CD14-positive monocyte (primary cell): Measurements from ENCODE around the gene RMDN3. TPM values are rescaled to one million over a fixed set of nuclear protein-coding genes. Genes with fewer than 3 reads are reported as not detected.

Experiments
- DNase-seq, 3 donors: peaks; one replicate each; pipeline ENCODE4 v3.0.0-alpha.2; 2011 to 2022
- H2AFZ ChIP-seq: 2 replicates; pipeline ENCODE4 v1.6.0; 2012; ENCODE audit warnings: mild to moderate bottlenecking, low read depth, low read length, inconsistent platforms; ENCODE audit not compliant: insufficient read depth, poor library complexity, severe bottlenecking
- H3K27ac ChIP-seq, 2 donors: 1 replicate in 1 of 2; 2 replicates in 1 of 2; pipeline ENCODE4 v1.5.1; 2012 to 2013; ENCODE audit warnings: low read length in 2 of 2, control low read depth in 1 of 2, inconsistent platforms in 1 of 2, low read depth in 1 of 2, mild to moderate bottlenecking in 1 of 2
- H3K27me3 ChIP-seq, 2 donors: one replicate each; pipeline versions ENCODE4 v1.6.0 to v1.6.1; 2011 to 2013; ENCODE audit warnings: low read length in 2 of 2; ENCODE audit not compliant: control insufficient read depth in 2 of 2, insufficient read depth in 2 of 2
- H3K36me3 ChIP-seq, 2 donors: replicated peaks in 1 of 2; 1 replicate in 1 of 2; 2 replicates in 1 of 2; pipeline versions ENCODE4 v1.5.1 to v1.6.1; 2012 to 2013; ENCODE audit warnings: low read length in 2 of 2, control low read depth in 1 of 2, inconsistent platforms in 1 of 2, mild to moderate bottlenecking in 1 of 2; ENCODE audit not compliant: insufficient read depth in 2 of 2, control insufficient read depth in 1 of 2
- H3K4me1 ChIP-seq, 2 donors: 1 replicate in 1 of 2; 2 replicates in 1 of 2; pipeline versions ENCODE4 v1.5.1 to v1.6.1; 2012 to 2013; ENCODE audit warnings: low read length in 2 of 2, control low read depth in 1 of 2, inconsistent platforms in 1 of 2, mild to moderate bottlenecking in 1 of 2, moderate library complexity in 1 of 2; ENCODE audit not compliant: insufficient read depth in 2 of 2, control insufficient read depth in 1 of 2
- H3K4me2 ChIP-seq: replicated peaks from 2 replicates; pipeline ENCODE3; 2012; ENCODE audit warnings: low read length, moderate library complexity, mild to moderate bottlenecking; ENCODE audit not compliant: poor library complexity, severe bottlenecking; ENCODE audit errors: extremely low read depth
- H3K4me3 ChIP-seq, 3 experiments: fragments of 200-600 bp in 1 of 3; sonication (generic) in 1 of 3; replicated peaks in 1 of 3; 1 replicate in 2 of 3; 2 replicates in 1 of 3; pipeline ENCODE4 v1.5.1; 2011 to 2013; ENCODE audit warnings: low read length in 3 of 3, mild to moderate bottlenecking in 3 of 3, control low read depth in 2 of 3, low read depth in 2 of 3, inconsistent platforms in 1 of 3, moderate library complexity in 1 of 3
- H3K79me2 ChIP-seq: 2 replicates; pipeline ENCODE4 v1.6.0; 2012; ENCODE audit warnings: mild to moderate bottlenecking, control low read depth, inconsistent platforms, low read length, moderate library complexity; ENCODE audit not compliant: insufficient read depth
- H3K9ac ChIP-seq: 2 replicates; pipeline ENCODE4 v1.6.0; 2017; ENCODE audit warnings: low read length, mild to moderate bottlenecking; ENCODE audit not compliant: insufficient read depth, poor library complexity, severe bottlenecking
- H3K9me3 ChIP-seq, 2 donors: replicated peaks in 1 of 2; 1 replicate in 1 of 2; 2 replicates in 1 of 2; pipeline versions ENCODE4 v1.5.1 to v1.6.1; 2012 to 2013; ENCODE audit warnings: low read length in 2 of 2, control low read depth in 1 of 2; ENCODE audit not compliant: control insufficient read depth in 1 of 2, insufficient read depth in 1 of 2
- H4K20me1 ChIP-seq: 2 replicates; pipeline ENCODE4 v1.6.0; 2012; ENCODE audit warnings: mild to moderate bottlenecking, low read length, control low read depth, moderate library complexity; ENCODE audit not compliant: insufficient read depth
- H3K27ac Mint-ChIP-seq, 7 donors: one replicate each; pipeline ENCODE4 v1.8.0; 2020; ENCODE audit warnings: mild to moderate bottlenecking in 7 of 7, mixed read lengths in 7 of 7, moderate library complexity in 6 of 7, inconsistent platforms in 2 of 7
- H3K27me3 Mint-ChIP-seq, 3 donors: one replicate each; pipeline ENCODE4 v1.8.0; 2021 to 2022; ENCODE audit warnings: low read depth in 3 of 3, mild to moderate bottlenecking in 3 of 3, mixed read lengths in 3 of 3, moderate library complexity in 3 of 3, inconsistent platforms in 1 of 3
- H3K36me3 Mint-ChIP-seq, 2 donors: one replicate each; pipeline ENCODE4 v1.8.0; 2020; ENCODE audit warnings: mixed read lengths in 2 of 2, inconsistent platforms in 1 of 2, mild to moderate bottlenecking in 1 of 2
- H3K4me1 Mint-ChIP-seq: one replicate; pipeline ENCODE4 v1.8.0; 2020; ENCODE audit warnings: mild to moderate bottlenecking, mixed read lengths
- H3K4me3 Mint-ChIP-seq, 2 donors: one replicate each; pipeline ENCODE4 v1.8.0; 2020; ENCODE audit warnings: mild to moderate bottlenecking in 2 of 2, mixed read lengths in 2 of 2, moderate library complexity in 1 of 2
- H3K9me3 Mint-ChIP-seq, 7 donors: one replicate each; pipeline ENCODE4 v1.8.0; 2020 to 2022; ENCODE audit warnings: mixed read lengths in 7 of 7, mild to moderate bottlenecking in 6 of 7, moderate library complexity in 6 of 7, inconsistent platforms in 2 of 7
- CTCF ChIP-seq: fragments of 200-600 bp; IDR thresholded peaks from one replicate; pipeline ENCODE4 v1.8.0; 2022; ENCODE audit warnings: antibody characterized with exemption, mild to moderate bottlenecking
- WGBS: methylation state at CpG from one replicate; pipeline ENCODE4 v1.1.5; 2013; ENCODE audit warnings: missing lambda C conversion rate; ENCODE audit not compliant: insufficient coverage; 5-methylcytosine and 5-hydroxymethylcytosine counted together
- intact Hi-C, 2 donors: fragments of 100-400 bp; cut with micrococcal nuclease; formaldehyde crosslinking; loops; one replicate each; pipeline versions ENCODE4 v1.15.0 to v1.15.1; 2023
- polyA plus RNA-seq, 3 donors: library from polyadenylated mRNA; depleted of rRNA in 1 of 3; unstranded in 2 of 3; stranded (reverse) in 1 of 3; fragments of 300-500 nt in 2 of 3; fragments of >200 nt in 1 of 3; fragmentation: Illumina TruSeq in 2 of 3; gene quantifications; 1 replicate in 2 of 3; 2 replicates in 1 of 3; pipeline ENCODE4 v1.2.3, GENCODE V29; 2012 to 2021

Gene RMDN3
- polyA plus RNA-seq, 3 donors = 9.8 to 13.5 (median 13.2) TPM

GRCh38 chr15:40766194-40766815, 11.3 kb upstream of the RMDN3 start:
- intact Hi-C loops = loop anchor here in 1 of 2 donors (10.0 kb wide), 1 partner anchor 72 kb away; the partner anchor contains the start of gene RAD51

GRCh38 chr15:40764629-40765103, 9.6 kb upstream of the RMDN3 start:
- Histone ChIP-seq H3K4me2 (peak overlapping the region; percentile 95), H3K36me3 (peaks cover 14 to 19% of the 10 kb centered on the region in 2 donors), H3K27me3 (no peaks in the 10 kb centered on the region), H3K9me3 (no peaks in the 10 kb centered on the region), H4K20me1 (no peaks in the 10 kb centered on the region), H3K4me3 (peak overlapping the region; percentile 59 to 89 (median 62)), H2AFZ (peak overlapping the region; percentile 94), H3K79me2 (no peaks in the 10 kb centered on the region), H3K27ac (peak overlapping the region; percentile 70 to 82), H3K9ac (peak overlapping the region; percentile 68), H3K4me1 (peaks cover 47 to 54% of the 10 kb centered on the region in 2 donors)
- Mint-ChIP-seq H3K27me3 (peaks cover 2 to 12% (median 11%) of the 10 kb centered on the region in 3 donors), H3K36me3 (peaks cover 11 to 21% of the 10 kb centered on the region in 2 donors), H3K9me3 (no peaks in the 10 kb centered on the region), H3K4me3 (peak overlapping the region; percentile 85 to 91), H3K4me1 (peaks cover 46% of the 10 kb centered on the region), H3K27ac (peak overlapping the region; percentile 81 to 97 (median 96))
- TF ChIP-seq CTCF = no peak
- WGBS = 33% methylated on average over 6 of the region's 8 CpGs
- DNase-seq = no peak
- intact Hi-C loops = loop anchor here in 1 of 2 donors (10.0 kb wide), 1 partner anchor 70 kb away; the partner anchor contains the start of gene RAD51

More at GRCh38 chr15:40766194-40766815, 11.3 kb upstream of the RMDN3 start:
- Mint-ChIP-seq H3K4me3 (no peak overlapping the region), H3K36me3 (peaks cover 17 to 33% of the 10 kb centered on the region in 2 donors), H3K9me3 (no peaks in the 10 kb centered on the region), H3K27me3 (peaks cover 3 to 9% (median 8%) of the 10 kb centered on the region in 3 donors), H3K4me1 (peaks cover 53% of the 10 kb centered on the region), H3K27ac (peak overlapping the region in 2 of 7 donors; percentile 50 to 67)
- TF ChIP-seq CTCF = no peak
- no peak overlapping the region for H3K9ac ChIP-seq
- H3K9me3 ChIP-seq = no peaks in the 10 kb centered on the region
- DNase-seq = no peak
- H3K4me2 ChIP-seq = no peak overlapping the region
- H3K36me3 ChIP-seq = peaks cover 14 to 26% of the 10 kb centered on the region in 2 donors
- no peak overlapping the region for H2AFZ ChIP-seq
- H3K4me3 ChIP-seq = no peak overlapping the region
- WGBS = 95% methylated on average over 4 of the region's 7 CpGs
- no peaks in the 10 kb centered on the region for H3K79me2 ChIP-seq
- H3K4me1 ChIP-seq = peaks cover 53 to 61% of the 10 kb centered on the region in 2 donors
- H3K27me3 ChIP-seq = no peaks in the 10 kb centered on the region
- no peaks in the 10 kb centered on the region for H4K20me1 ChIP-seq
- no peak overlapping the region for H3K27ac ChIP-seq
